SK-N-MC (cell line): ENCODE measurements around the gene PTGDR.

Source experiments
- DNase-seq: peaks from one replicate; pipeline ENCODE4 v3.0.0-alpha.2; 2011; ENCODE audit warnings: low read depth, low spot score
- H3K27ac ChIP-seq: fragments of 200-600 bp; sonication (generic); 2 replicates; pipeline ENCODE4 v1.5.1; 2016; ENCODE audit warnings: mixed run types
- H3K36me3 ChIP-seq: fragments of 200-600 bp; sonication (generic); 2 replicates; pipeline ENCODE4 v1.6.1; 2017; ENCODE audit warnings: antibody characterized with exemption, low read length, mixed read lengths; ENCODE audit not compliant: insufficient read depth
- H3K4me3 ChIP-seq: fragments of 200-600 bp; sonication (generic); 2 replicates; pipeline ENCODE4 v1.5.1; 2016
- H3K9ac ChIP-seq: fragments of 200-600 bp; sonication (generic); 2 replicates; pipeline ENCODE4 v1.8.0; 2017; ENCODE audit warnings: mixed run types, mixed read lengths; ENCODE audit not compliant: insufficient read length
- H3K9me3 ChIP-seq: fragments of 200-600 bp; sonication (generic); 2 replicates; pipeline ENCODE4 v1.6.1; 2017; ENCODE audit warnings: low read depth, mild to moderate bottlenecking, antibody characterized with exemption, low read length, moderate library complexity, mixed read lengths
- EZH2 ChIP-seq: fragments of 200-600 bp; sonication (generic); IDR thresholded peaks from one replicate; pipeline ENCODE4 v1.6.1; 2017; ENCODE audit warnings: antibody characterized with exemption
- FOXP2 ChIP-seq: optimal IDR thresholded peaks from 2 replicates; pipeline ENCODE3; 2011; ENCODE audit warnings: mild to moderate bottlenecking, moderate library complexity; ENCODE audit not compliant: insufficient read depth; ENCODE audit errors: extremely low read length, control extremely low read depth
- POLR2AphosphoS5 ChIP-seq: IDR thresholded peaks from 2 replicates; pipeline ENCODE4 v1.6.1; 2012; ENCODE audit warnings: mild to moderate bottlenecking, low read depth, low read length, borderline replicate concordance

PTGDR gene

GRCh38 chr14:52286661-52287649 lies 19.5 kb downstream of the PTGDR start:
- DNase-seq = no peak
- TF ChIP-seq FOXP2 = no peak
- TF ChIP-seq EZH2 = no peak
- no peak for TF ChIP-seq POLR2AphosphoS5
- Histone ChIP-seq H3K4me3 (no peak overlapping the region), H3K9ac (no peak overlapping the region), H3K27ac (no peak overlapping the region), H3K9me3 (no peaks in the 10 kb centered on the region), H3K36me3 (no peaks in the 10 kb centered on the region)

- H3K36me3 ChIP-seq = no peaks in the 10 kb centered on the region
- no peak for TF ChIP-seq FOXP2
- TF ChIP-seq EZH2 = no peak
- no peak for TF ChIP-seq POLR2AphosphoS5
- no peak overlapping the region for H3K9ac ChIP-seq
- DNase-seq = no peak
- no peak overlapping the region for H3K4me3 ChIP-seq
- H3K27ac ChIP-seq = no peak overlapping the region
- H3K9me3 ChIP-seq = no peaks in the 10 kb centered on the region
Observed at GRCh38 chr14:52296378-52296777, 28.9 kb downstream of the PTGDR start.

- H3K36me3 ChIP-seq = no peaks in the 10 kb centered on the region
- TF ChIP-seq POLR2AphosphoS5 (no peak), FOXP2 (no peak), EZH2 (no peak)
- H3K9me3 ChIP-seq = no peaks in the 10 kb centered on the region
- no peak for DNase-seq
- H3K9ac ChIP-seq = no peak overlapping the region
- H3K4me3 ChIP-seq = no peak overlapping the region
- no peak overlapping the region for H3K27ac ChIP-seq
Observed at GRCh38 chr14:52298795-52299194, 31.3 kb downstream of the PTGDR start.

- no peak overlapping the region for H3K4me3 ChIP-seq
- TF ChIP-seq FOXP2 (no peak), POLR2AphosphoS5 (no peak), EZH2 (no peak)
- DNase-seq = peak; percentile 12
- no peaks in the 10 kb centered on the region for H3K9me3 ChIP-seq
- H3K36me3 ChIP-seq = no peaks in the 10 kb centered on the region
- H3K9ac ChIP-seq = no peak overlapping the region
- H3K27ac ChIP-seq = no peak overlapping the region
Observed at GRCh38 chr14:52299692-52300278, 32.3 kb downstream of the PTGDR start.

GRCh38 chr14:52303236-52303635 lies 35.7 kb downstream of the PTGDR start:
- Histone ChIP-seq H3K27ac (no peak overlapping the region), H3K36me3 (no peaks in the 10 kb centered on the region), H3K4me3 (no peak overlapping the region), H3K9ac (no peak overlapping the region), H3K9me3 (no peaks in the 10 kb centered on the region)
- no peak for TF ChIP-seq EZH2
- TF ChIP-seq POLR2AphosphoS5 = no peak
- TF ChIP-seq FOXP2 = no peak
- no peak for DNase-seq

GRCh38 chr14:52304248-52304904 lies 36.9 kb downstream of the PTGDR start:
- H3K4me3 ChIP-seq = no peak overlapping the region
- TF ChIP-seq EZH2 (no peak), FOXP2 (no peak), POLR2AphosphoS5 (no peak)

GRCh38 chr14:52305014-52305413 lies 37.5 kb downstream of the PTGDR start:
- Histone ChIP-seq H3K9ac (no peak overlapping the region), H3K9me3 (no peaks in the 10 kb centered on the region), H3K4me3 (no peak overlapping the region), H3K27ac (no peak overlapping the region), H3K36me3 (no peaks in the 10 kb centered on the region)
- DNase-seq = no peak
- TF ChIP-seq FOXP2 = no peak
- no peak for TF ChIP-seq POLR2AphosphoS5
- TF ChIP-seq EZH2 = no peak

More at GRCh38 chr14:52304248-52304904, 36.9 kb downstream of the PTGDR start:
- H3K9me3 ChIP-seq = no peaks in the 10 kb centered on the region
- DNase-seq = no peak
- H3K27ac ChIP-seq = no peak overlapping the region
- no peak overlapping the region for H3K9ac ChIP-seq
- no peaks in the 10 kb centered on the region for H3K36me3 ChIP-seq

GRCh38 chr14:52307376-52307775 lies 39.9 kb downstream of the PTGDR start:
- TF ChIP-seq EZH2 (no peak), POLR2AphosphoS5 (no peak)
- Histone ChIP-seq H3K9me3 (no peaks in the 10 kb centered on the region), H3K9ac (no peak overlapping the region), H3K36me3 (no peaks in the 10 kb centered on the region), H3K4me3 (no peak overlapping the region), H3K27ac (no peak overlapping the region)
- DNase-seq = no peak

GRCh38 chr14:52307905-52308304 lies 40.4 kb downstream of the PTGDR start:
- H3K4me3 ChIP-seq = no peak overlapping the region
- DNase-seq = no peak
- no peaks in the 10 kb centered on the region for H3K36me3 ChIP-seq
- no peaks in the 10 kb centered on the region for H3K9me3 ChIP-seq
- no peak overlapping the region for H3K27ac ChIP-seq
- no peak overlapping the region for H3K9ac ChIP-seq
- TF ChIP-seq POLR2AphosphoS5 (no peak), FOXP2 (no peak), EZH2 (no peak)
